ENCODE measurements around the gene AOAH. TPM values are rescaled to one million over a fixed set of nuclear protein-coding genes. Genes with fewer than 3 reads are reported as not detected.
"Not testable (repeated sequence)": the region's sequence is repeated elsewhere in the genome, so short reads cannot be mapped to it uniquely, and the experiment has no call there.

The AOAH gene
- total and polyA plus RNA-seq, 9 of the 15 experiments (the other 6 are each of a cell fraction or from before 2014, with no cell fraction given): not detected

GRCh38 chr7:36703860-36704259 is 20.4 kb downstream of the AOAH start:
- H3K27me3 ChIP-seq (ENCODE audit: control insufficient read depth in 2 of 2, insufficient read depth in 2 of 2, low read length in 2 of 2); FAIRE-seq; CTCF ChIA-PET (ENCODE audit: low intra/inter-chr PET ratio); H4K20me1 ChIP-seq (replicated peaks; ENCODE audit: control insufficient read depth, insufficient read depth, low read length); H3K79me2 ChIP-seq (ENCODE audit: control insufficient read depth, insufficient read depth, low read length); POLR2A ChIA-PET; H3K4me1 ChIP-seq (replicated peaks in 1 of 2; ENCODE audit: control insufficient read depth in 2 of 2, insufficient read depth in 2 of 2, low read length in 2 of 2); H3K9me1 ChIP-seq (ENCODE audit: control insufficient read depth, insufficient read depth, low read length); in situ Hi-C loops (cut with MboI); BruUV-seq (replicated peaks); H3K4me2 ChIP-seq (ENCODE audit: insufficient read depth, low read length); intact Hi-C loops (cut with micrococcal nuclease); H2AFZ ChIP-seq (ENCODE audit: low read depth, low read length); H3K9ac ChIP-seq (ENCODE audit: insufficient read depth in 1 of 2, low read depth in 2 of 2, low read length in 2 of 2); DNase-seq (ENCODE audit: extremely low read depth in 1 of 4, low spot score in 3 of 4); H3K4me3 ChIP-seq; H3K27ac ChIP-seq (ENCODE audit: extremely low read depth, low read depth, low read length); H3K9me3 ChIP-seq (replicated peaks; ENCODE audit: control insufficient read depth, insufficient read depth, low read depth, low read length); H3K36me3 ChIP-seq (ENCODE audit: control insufficient read depth, insufficient read depth, low read length); ATAC-seq: not testable (repeated sequence)
- 0% methylated on average over 5 of the region's 5 CpGs for WGBS (ENCODE audit: insufficient coverage, low coverage, missing lambda C conversion rate)

- H3K27me3 ChIP-seq (ENCODE audit: control insufficient read depth in 2 of 2, insufficient read depth in 2 of 2, low read length in 2 of 2): peaks cover 0 to 5% of the 10 kb centered on the region in 2 experiments; a peak in 2 of 5 replicates
- no peaks in the 10 kb centered on the region for H3K36me3 ChIP-seq (ENCODE audit: control insufficient read depth, insufficient read depth, low read length)
- ChIA-PET POLR2A (no interaction called here), CTCF (ENCODE audit: low intra/inter-chr PET ratio) (no interaction called here)
- H3K9me3 ChIP-seq (replicated peaks; ENCODE audit: control insufficient read depth, insufficient read depth, low read depth, low read length): no peaks in the 10 kb centered on the region
- DNase-seq (ENCODE audit: extremely low read depth in 1 of 4, low spot score in 3 of 4): no peak
- H4K20me1 ChIP-seq (replicated peaks; ENCODE audit: control insufficient read depth, insufficient read depth, low read length): no peaks in the 10 kb centered on the region
- BruUV-seq (replicated peaks): no TSS peak
- FAIRE-seq: no peak
- no peaks in the 10 kb centered on the region for H3K9me1 ChIP-seq (ENCODE audit: control insufficient read depth, insufficient read depth, low read length)
- no peaks in the 10 kb centered on the region for H3K79me2 ChIP-seq (ENCODE audit: control insufficient read depth, insufficient read depth, low read length)
- H3K4me2 ChIP-seq (ENCODE audit: insufficient read depth, low read length): no peak overlapping the region
- intact Hi-C loops (cut with micrococcal nuclease) (no loop called here), in situ Hi-C loops (cut with MboI) (no loop called here)
- no peaks in the 10 kb centered on the region for H3K4me1 ChIP-seq (replicated peaks in 1 of 2; ENCODE audit: control insufficient read depth in 2 of 2, insufficient read depth in 2 of 2, low read length in 2 of 2)
- no peak overlapping the region for H3K9ac ChIP-seq (ENCODE audit: insufficient read depth in 1 of 2, low read depth in 2 of 2, low read length in 2 of 2)
- ATAC-seq: no peak
- WGBS (ENCODE audit: insufficient coverage, low coverage, missing lambda C conversion rate): 0% methylated on average over 5 of the region's 5 CpGs
- H3K27ac ChIP-seq (ENCODE audit: extremely low read depth, low read depth, low read length): no peak overlapping the region
- no peak overlapping the region for H2AFZ ChIP-seq (ENCODE audit: low read depth, low read length)
- no peak overlapping the region for H3K4me3 ChIP-seq
- TF ChIP-seq HDAC3 (IDR thresholded peaks at IDR 0.05; ENCODE audit: borderline replicate concordance, partially characterized antibody) (no peak), ARID4B (CRISPR knock-in tag; IDR thresholded peaks at IDR 0.05) (no peak), CBFA2T3 (IDR thresholded peaks at IDR 0.05) (no peak), RBM17 (IDR thresholded peaks at IDR 0.05; ENCODE audit: borderline replicate concordance, low read depth, low read length) (no peak), FOXA3 (CRISPR knock-in tag; conservative IDR thresholded peaks at IDR 0.05 in 1 of 2, IDR thresholded peaks at IDR 0.05 in 1 of 2) (no peak), MEIS2 (IDR thresholded peaks at IDR 0.05; ENCODE audit: partially characterized antibody) (no peak), KAT7 (CRISPR knock-in tag; IDR thresholded peaks at IDR 0.05; ENCODE audit: borderline replicate concordance) (no peak), KLF6 (CRISPR knock-in tag; IDR thresholded peaks at IDR 0.05; ENCODE audit: borderline replicate concordance) (no peak)
- TF ChIP-seq, protein P1, sequence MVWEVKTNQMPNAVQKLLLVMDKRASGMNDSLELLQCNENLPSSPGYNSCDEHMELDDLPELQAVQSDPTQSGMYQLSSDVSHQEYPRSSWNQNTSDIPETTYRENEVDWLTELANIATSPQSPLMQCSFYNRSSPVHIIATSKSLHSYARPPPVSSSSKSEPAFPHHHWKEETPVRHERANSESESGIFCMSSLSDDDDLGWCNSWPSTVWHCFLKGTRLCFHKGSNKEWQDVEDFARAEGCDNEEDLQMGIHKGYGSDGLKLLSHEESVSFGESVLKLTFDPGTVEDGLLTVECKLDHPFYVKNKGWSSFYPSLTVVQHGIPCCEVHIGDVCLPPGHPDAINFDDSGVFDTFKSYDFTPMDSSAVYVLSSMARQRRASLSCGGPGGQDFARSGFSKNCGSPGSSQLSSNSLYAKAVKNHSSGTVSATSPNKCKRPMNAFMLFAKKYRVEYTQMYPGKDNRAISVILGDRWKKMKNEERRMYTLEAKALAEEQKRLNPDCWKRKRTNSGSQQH (CRISPR knock-in tag; IDR thresholded peaks at IDR 0.05): no peak
Observed at GRCh38 chr7:36692456-36692855, 31.8 kb downstream of the AOAH start.
